Transverse colon (tissue), 4 donors: ENCODE data around the gene MUC20.

Source experiments
- CTCF ChIP-seq, 5 experiments: fragments of 200-600 bp in 3 of 5; fragments of 450-650 bp in 2 of 5; sonication (generic) in 3 of 5; IDR thresholded peaks; 1 replicate in 2 of 5; 2 replicates in 3 of 5; pipeline ENCODE4 v1.5.1; 2016 to 2017; ENCODE audit warnings: antibody characterized with exemption in 5 of 5, inconsistent platforms in 3 of 5, mild to moderate bottlenecking in 2 of 5, moderate library complexity in 1 of 5
- EP300 ChIP-seq: sonication (generic); formaldehyde crosslinking; IDR thresholded peaks from one replicate; pipeline ENCODE4 v1.6.1; 2017; ENCODE audit warnings: antibody characterized with exemption, low read depth
- POLR2A ChIP-seq: fragments of 450-650 bp; IDR thresholded peaks from one replicate; pipeline ENCODE4 v1.6.1; 2016; ENCODE audit warnings: antibody characterized with exemption, mild to moderate bottlenecking, moderate library complexity
- POLR2AphosphoS5 ChIP-seq, 3 donors: sonication (generic); formaldehyde crosslinking; IDR thresholded peaks; one replicate each; pipeline ENCODE4 v1.6.1; 2016; ENCODE audit warnings: antibody characterized with exemption in 3 of 3

GRCh38 chr3:195736866-195737490 is 16.2 kb downstream of the MUC20 start:
- TF ChIP-seq CTCF (IDR thresholded peaks at IDR 0.05) (no peak), EP300 (no peak), POLR2A (no peak), POLR2AphosphoS5 (IDR thresholded peaks at IDR 0.05) (no peak)
